NB4 (cell line): ENCODE measurements around the gene TRIM69.
"Not testable (repeated sequence)": the region's sequence is repeated elsewhere in the genome, so short reads cannot be mapped to it uniquely, and the experiment has no call there.

Experiments used
- DNase-seq: peaks from one replicate; pipeline ENCODE4 v3.0.0; 2010; ENCODE audit warnings: low read depth
- H3K4me3 ChIP-seq: one replicate; pipeline ENCODE4 v1.5.1; 2011; ENCODE audit warnings: mild to moderate bottlenecking, low read depth, low read length, moderate library complexity
- MAX ChIP-seq: IDR thresholded peaks from 2 replicates; pipeline ENCODE4 v1.6.1; 2011; ENCODE audit warnings: low read depth, low read length
- MYC ChIP-seq: IDR thresholded peaks from 2 replicates; pipeline ENCODE4 v1.6.1; 2011; ENCODE audit warnings: low read depth, low read length
- POLR2A ChIP-seq: IDR thresholded peaks from 2 replicates; pipeline ENCODE4 v1.6.1; 2011; ENCODE audit warnings: mild to moderate bottlenecking; ENCODE audit not compliant: insufficient read length; ENCODE audit errors: extremely low read depth
- TF ChIP-seq, protein P1 (sequence below): IDR thresholded peaks from one replicate; pipeline ENCODE4 v1.5.1; 2012; ENCODE audit warnings: low read depth, low read length

Gene TRIM69

DNA sequence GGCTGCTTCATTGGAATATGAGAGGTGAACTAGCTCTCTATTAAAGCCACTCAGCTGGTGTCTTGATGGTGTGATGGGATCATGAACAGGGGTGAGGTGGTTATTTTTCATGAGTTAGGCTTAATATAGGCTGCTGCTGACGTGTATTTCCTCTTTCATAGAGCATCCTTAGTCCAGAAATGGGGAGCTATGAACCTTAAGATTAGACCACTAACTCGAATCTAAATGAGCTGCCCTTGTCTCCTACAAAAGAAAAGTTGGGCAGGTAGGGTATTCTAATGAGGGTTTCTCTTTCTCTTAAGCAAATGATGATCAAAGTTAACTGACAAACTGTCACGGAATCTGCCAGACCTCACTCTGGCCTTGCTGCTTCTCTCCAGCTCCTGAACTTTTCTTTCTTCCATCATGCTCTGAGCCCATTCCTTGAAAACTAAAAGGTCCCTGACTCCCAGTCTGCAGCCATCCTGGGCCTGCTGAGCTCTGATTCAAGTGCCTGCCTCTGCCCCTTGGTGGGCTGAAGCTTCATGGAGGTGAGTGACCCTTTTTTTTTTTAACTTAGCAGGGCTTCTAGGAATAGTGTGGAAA is at the start of gene TRIM69:
Gene TRIM69 (plus strand): TSS at position 348 of the 585 bp plus-strand sequence. CDS start 177 bp downstream, at position 525.
- DNase-seq, result no peak
- TF ChIP-seq POLR2A (no peak), MAX (no peak), MYC (no peak)
- TF ChIP-seq, protein P1, sequence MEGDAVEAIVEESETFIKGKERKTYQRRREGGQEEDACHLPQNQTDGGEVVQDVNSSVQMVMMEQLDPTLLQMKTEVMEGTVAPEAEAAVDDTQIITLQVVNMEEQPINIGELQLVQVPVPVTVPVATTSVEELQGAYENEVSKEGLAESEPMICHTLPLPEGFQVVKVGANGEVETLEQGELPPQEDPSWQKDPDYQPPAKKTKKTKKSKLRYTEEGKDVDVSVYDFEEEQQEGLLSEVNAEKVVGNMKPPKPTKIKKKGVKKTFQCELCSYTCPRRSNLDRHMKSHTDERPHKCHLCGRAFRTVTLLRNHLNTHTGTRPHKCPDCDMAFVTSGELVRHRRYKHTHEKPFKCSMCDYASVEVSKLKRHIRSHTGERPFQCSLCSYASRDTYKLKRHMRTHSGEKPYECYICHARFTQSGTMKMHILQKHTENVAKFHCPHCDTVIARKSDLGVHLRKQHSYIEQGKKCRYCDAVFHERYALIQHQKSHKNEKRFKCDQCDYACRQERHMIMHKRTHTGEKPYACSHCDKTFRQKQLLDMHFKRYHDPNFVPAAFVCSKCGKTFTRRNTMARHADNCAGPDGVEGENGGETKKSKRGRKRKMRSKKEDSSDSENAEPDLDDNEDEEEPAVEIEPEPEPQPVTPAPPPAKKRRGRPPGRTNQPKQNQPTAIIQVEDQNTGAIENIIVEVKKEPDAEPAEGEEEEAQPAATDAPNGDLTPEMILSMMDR, result no peak
- H3K4me3 ChIP-seq, result no peak within 1 kb of the TSS

GRCh38 chr15:44689318-44689717 is 47.0 kb upstream of the TRIM69 start:
- not testable (repeated sequence) for DNase-seq, H3K4me3 ChIP-seq

DNA sequence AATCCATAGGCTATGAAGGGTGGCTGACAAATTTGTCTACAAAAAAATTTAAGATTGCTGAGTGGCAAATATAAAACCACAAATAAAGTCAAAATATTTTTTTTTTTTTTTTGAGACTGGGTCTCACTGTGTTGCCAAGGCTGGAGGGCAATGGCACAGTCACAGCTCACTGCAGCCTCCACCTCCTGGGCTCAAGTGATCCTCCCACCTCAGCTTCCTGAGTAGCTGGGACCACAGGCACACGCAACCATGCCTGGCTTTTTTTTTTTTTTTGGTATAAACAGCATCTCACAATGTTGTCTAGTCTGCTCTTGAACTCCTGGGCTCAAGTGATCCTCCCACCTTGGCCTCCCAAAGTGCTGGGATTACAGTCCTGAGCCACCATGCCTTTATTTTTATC is 46.1 kb upstream of the TRIM69 start:
- H3K4me3 ChIP-seq, result not testable (repeated sequence)
- DNase-seq, result peak; percentile 16

DNA sequence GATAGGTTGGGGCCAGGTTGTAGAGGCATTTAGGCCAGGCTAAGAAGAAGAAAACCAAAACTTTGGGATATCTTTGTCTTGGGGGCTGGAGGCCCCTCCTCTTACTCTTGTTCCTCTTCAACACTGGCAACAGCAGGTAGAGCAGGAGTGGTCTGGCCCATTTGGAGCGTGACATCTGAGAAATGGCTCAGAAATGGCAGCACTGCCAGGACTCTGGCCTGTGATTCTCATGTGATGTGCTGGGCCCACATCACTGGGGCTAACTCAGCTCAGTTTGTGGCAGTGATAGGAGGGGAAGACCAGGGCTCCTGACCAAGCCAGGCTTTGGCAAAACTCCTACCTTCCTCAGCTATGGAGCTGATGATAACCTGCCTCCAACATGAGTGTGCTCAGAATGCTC is 43.7 kb upstream of the TRIM69 start:
- no peak for DNase-seq
- TF ChIP-seq, protein P1, result no peak
- TF ChIP-seq MAX (no peak), POLR2A (no peak), MYC (no peak)
- no peak overlapping the region for H3K4me3 ChIP-seq

DNA sequence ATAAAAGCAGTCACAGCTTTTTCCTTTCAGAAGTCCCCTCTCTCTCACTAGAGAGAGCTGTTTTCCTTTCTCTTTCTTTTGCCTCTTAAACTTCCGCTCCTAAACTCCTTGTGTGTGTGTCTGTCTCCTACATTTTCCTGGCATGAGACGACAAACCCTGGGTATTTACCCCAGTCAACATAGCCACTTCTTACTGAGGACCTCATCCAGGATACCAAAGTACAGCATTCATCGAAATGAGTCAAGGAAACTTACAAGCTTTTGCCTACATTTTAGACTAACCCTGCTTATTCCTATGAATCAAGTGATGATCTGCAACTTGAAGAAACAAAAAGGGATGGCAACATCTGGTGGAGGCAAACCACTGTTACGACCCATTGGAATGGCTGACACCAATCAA is 41.9 kb upstream of the TRIM69 start:
- DNase-seq, result no peak
- no peak for TF ChIP-seq MYC
- TF ChIP-seq, protein P1, result no peak
- TF ChIP-seq MAX, result no peak
- TF ChIP-seq POLR2A, result no peak
- no peak overlapping the region for H3K4me3 ChIP-seq

GRCh38 chr15:44695294-44695693 is 41.0 kb upstream of the TRIM69 start:
- no peak for DNase-seq
- TF ChIP-seq, protein P1, result no peak
- no peak for TF ChIP-seq MAX
- no peak for TF ChIP-seq MYC
- no peak for TF ChIP-seq POLR2A
- H3K4me3 ChIP-seq, result no peak overlapping the region

- no peak for TF ChIP-seq MAX
- TF ChIP-seq, protein P1, result no peak
- TF ChIP-seq MYC, result no peak
- H3K4me3 ChIP-seq, result no peak overlapping the region
- DNase-seq, result no peak
Measured at GRCh38 chr15:44697014-44697413, 39.3 kb upstream of the TRIM69 start.
